Ovary (tissue), 9 donors: ENCODE data around the gene PLXNA2. TPM values are rescaled to one million over a fixed set of nuclear protein-coding genes. Genes with fewer than 3 reads are reported as not detected.
A peak's percentile ranks its signal among the peaks of the same experiment; 100 is the strongest.

Experiments used
- DNase-seq, 5 donors: peaks; one replicate each; pipeline ENCODE4 v3.0.0-alpha.2; 2019 to 2020
- H3K27ac ChIP-seq, 2 donors: fragments of 200-600 bp; one replicate each; pipeline versions ENCODE4 v1.5.1 to v1.8.0; 2019 to 2022
- H3K27me3 ChIP-seq: fragments of 200-600 bp; one replicate; pipeline ENCODE4 v1.8.0; 2022
- H3K36me3 ChIP-seq: fragments of 200-600 bp; sonication (generic); one replicate; pipeline ENCODE4 v1.5.1; 2019
- H3K4me1 ChIP-seq: one replicate; pipeline ENCODE4 v1.8.1; 2013; ENCODE audit warnings: mild to moderate bottlenecking, moderate library complexity; ENCODE audit not compliant: insufficient read depth
- H3K4me3 ChIP-seq: fragments of 200-600 bp; sonication (generic); one replicate; pipeline ENCODE4 v1.5.1; 2017
- H3K9me3 ChIP-seq, 2 donors: fragments of 200-600 bp in 1 of 2; sonication (generic) in 1 of 2; one replicate each; pipeline versions ENCODE4 v1.5.1 to v1.8.1; 2013 to 2019; ENCODE audit warnings: mild to moderate bottlenecking in 1 of 2, moderate library complexity in 1 of 2
- CTCF ChIP-seq, 3 donors: fragments of 450-650 bp in 2 of 3; fragments of 200-600 bp in 1 of 3; IDR thresholded peaks; one replicate each; pipeline versions ENCODE4 v1.5.1 to v1.8.0; 2016 to 2022; ENCODE audit warnings: antibody characterized with exemption in 3 of 3, mild to moderate bottlenecking in 1 of 3
- EP300 ChIP-seq: sonication (generic); formaldehyde crosslinking; IDR thresholded peaks from one replicate; pipeline ENCODE4 v1.6.1; 2017; ENCODE audit warnings: antibody characterized with exemption
- POLR2A ChIP-seq: fragments of 450-650 bp; IDR thresholded peaks from one replicate; pipeline ENCODE4 v1.6.1; 2017; ENCODE audit warnings: antibody characterized with exemption, mild to moderate bottlenecking, moderate library complexity
- WGBS, 3 donors: extraction: QIAGEN DNeasy Blood & Tissue Kit in 1 of 3; methylation state at CpG; one replicate each; pipeline versions ENCODE4 v1.1.5 to v1.1.7; 2013 to 2017; 5-methylcytosine and 5-hydroxymethylcytosine counted together
- intact Hi-C, 4 donors: fragments of 100-400 bp; cut with DNase I; formaldehyde crosslinking; loops; one replicate each; pipeline versions ENCODE4 v1.11.0 to v1.15.1; 2022 to 2023
- polyA plus RNA-seq, 2 donors: library from polyadenylated mRNA; stranded (reverse); fragments of 200-250 nt in 1 of 2; fragments of 350-450 nt in 1 of 2; fragmentation: Illumina TruSeq in 1 of 2; extraction: RNeasy Lipid Tissue Mini Kit (QIAGEN cat#74804) in 1 of 2; gene quantifications; one replicate each; pipeline ENCODE4 v1.2.3, GENCODE V29; 2013 to 2014
- total RNA-seq, 7 donors: library from RNA; depleted of rRNA in 2 of 7; stranded (reverse); fragments of >200 nt in 2 of 7; fragmentation: NEBNext Ultra II Directional in 3 of 7; extraction: Animal tissue kit (Norgen Biotek cat#: 25700) in 3 of 7; gene quantifications; one replicate each; pipeline versions ENCODE4 v1.1.0 to v1.2.4, GENCODE V29; 2016 to 2023
- donor health status: DM: no; HTN: no; CAD: no; lungs with moderate emphysema.
- donor health status: DM: no; HTN: no; CAD: no.
- donor health status: Bipolar disorder and iron deficiency.
- donor health status: DM: yes; HTN: yes; CAD: no.
- donor health status: DM: no; HTN: no; CAD: no.
- donor health status: DM: yes; HTN: yes; CAD: no.

PLXNA2 gene
- total and polyA plus RNA-seq, 9 donors: 10.7 to 71.5 (median 44.0) TPM

DNA sequence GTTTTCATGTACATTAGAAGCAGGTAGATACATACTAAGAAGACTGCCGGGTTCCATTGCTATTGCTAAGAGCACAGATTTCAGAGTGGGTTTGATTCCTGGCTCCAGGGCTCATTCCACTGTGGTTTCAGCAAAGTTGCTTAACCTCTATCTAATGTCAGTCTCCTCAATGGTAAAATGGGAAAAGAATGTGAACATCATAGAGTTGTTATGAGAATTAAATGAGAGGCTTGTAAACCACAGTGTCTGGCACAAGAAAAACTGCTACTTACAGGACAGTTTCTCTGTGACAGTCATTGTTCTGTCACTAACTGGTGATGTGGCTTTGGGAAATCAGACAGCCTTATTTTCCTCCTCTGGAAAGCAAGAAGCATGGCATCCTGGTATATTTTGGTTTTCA, 10.7 kb upstream of the PLXNA2 start:
- Histone ChIP-seq H3K4me3 (no peak overlapping the region), H3K27me3 (no peaks in the 10 kb centered on the region), H3K36me3 (no peaks in the 10 kb centered on the region), H3K4me1 (peaks cover 9% of the 10 kb centered on the region), H3K27ac (no peak overlapping the region), H3K9me3 (no peaks in the 10 kb centered on the region)
- intact Hi-C loops: no loop called here
- no peak for DNase-seq
- no peak for TF ChIP-seq POLR2A
- no peak for TF ChIP-seq CTCF (IDR thresholded peaks at IDR 0.05)
- no peak for TF ChIP-seq EP300
- WGBS, 3 donors: 60 to 91% (median 82%) methylated on average over 1 of the region's 1 CpG

GRCh38 chr1:208254376-208254775, 10.2 kb upstream of the PLXNA2 start:
- H3K36me3 ChIP-seq: no peaks in the 10 kb centered on the region
- no peaks in the 10 kb centered on the region for H3K9me3 ChIP-seq
- no peak overlapping the region for H3K4me3 ChIP-seq
- peaks cover 9% of the 10 kb centered on the region for H3K4me1 ChIP-seq
- DNase-seq: no peak
- H3K27ac ChIP-seq: no peak overlapping the region
- no peaks in the 10 kb centered on the region for H3K27me3 ChIP-seq
- intact Hi-C loops: no loop called here
- TF ChIP-seq CTCF (IDR thresholded peaks at IDR 0.05) (no peak), POLR2A (no peak), EP300 (no peak)
- WGBS, 3 donors: 87 to 93% (median 93%) methylated on average over 1 of the region's 1 CpG

- DNase-seq: no peak
- TF ChIP-seq POLR2A (no peak), CTCF (IDR thresholded peaks at IDR 0.05) (no peak), EP300 (no peak)
- WGBS, 3 donors: 11 to 22% (median 12%) methylated on average over 7 of the region's 7 CpGs
- H3K4me1 ChIP-seq: peaks cover 9% of the 10 kb centered on the region
- no peaks in the 10 kb centered on the region for H3K36me3 ChIP-seq
- peak overlapping the region; percentile 5 to 9 for H3K27ac ChIP-seq
- no peaks in the 10 kb centered on the region for H3K9me3 ChIP-seq
- intact Hi-C loops: no loop called here
- H3K4me3 ChIP-seq: no peak overlapping the region
- no peaks in the 10 kb centered on the region for H3K27me3 ChIP-seq
These were observed 8.8 kb upstream of the PLXNA2 start for GRCh38 chr1:208252836-208253576.

GRCh38 chr1:208251911-208252835, 8.0 kb upstream of the PLXNA2 start:
- TF ChIP-seq CTCF (IDR thresholded peaks at IDR 0.05) (peak in 1 of 3 donors; percentile 19), POLR2A (no peak)
- peaks cover 9% of the 10 kb centered on the region for H3K4me1 ChIP-seq
- no peaks in the 10 kb centered on the region for H3K9me3 ChIP-seq
- intact Hi-C loops: no loop called here
- H3K27me3 ChIP-seq: no peaks in the 10 kb centered on the region
- no peak overlapping the region for H3K4me3 ChIP-seq
- WGBS, 3 donors: 14 to 20% (median 16%) methylated on average over 22 of the region's 22 CpGs
- peak overlapping the region in 1 of 2 donors; percentile 4 for H3K27ac ChIP-seq
- no peaks in the 10 kb centered on the region for H3K36me3 ChIP-seq
- peak in 4 of 5 donors; percentile 66 to 80 (median 70) for DNase-seq
